Esophagus muscularis mucosa (tissue), 4 donors: Measurements from ENCODE around the gene CDADC1. TPM values are rescaled to one million over a fixed set of nuclear protein-coding genes. Genes with fewer than 3 reads are reported as not detected.

Experiments used
- DNase-seq: peaks from one replicate; pipeline ENCODE4 v3.0.0-alpha.2; 2017; ENCODE audit errors: extremely low spot score
- H3K27ac ChIP-seq, 4 donors: fragments of 200-600 bp; sonication (generic); replicated peaks in 1 of 4; 1 replicate in 3 of 4; 2 replicates in 1 of 4; pipeline ENCODE4 v1.5.1; 2016 to 2019; ENCODE audit warnings: mild to moderate bottlenecking in 1 of 4
- H3K27me3 ChIP-seq, 4 donors: fragments of 200-600 bp; sonication (generic); one replicate each; pipeline versions ENCODE4 v1.5.1 to v1.6.0; 2016 to 2019
- H3K36me3 ChIP-seq, 4 donors: fragments of 200-600 bp; sonication (generic); one replicate each; pipeline ENCODE4 v1.5.1; 2016 to 2019
- H3K4me1 ChIP-seq, 4 donors: fragments of 200-600 bp; sonication (generic); one replicate each; pipeline ENCODE4 v1.5.1; 2016 to 2019
- H3K4me3 ChIP-seq, 4 donors: fragments of 200-600 bp; sonication (generic); 1 replicate in 2 of 4; 2 replicates in 2 of 4; pipeline ENCODE4 v1.5.1; 2016 to 2019; ENCODE audit warnings: mild to moderate bottlenecking in 4 of 4, moderate library complexity in 1 of 4
- H3K9me3 ChIP-seq, 4 donors: fragments of 200-600 bp; sonication (generic); 1 replicate in 3 of 4; 2 replicates in 1 of 4; pipeline ENCODE4 v1.5.1; 2016 to 2019
- CTCF ChIP-seq, 3 experiments: fragments of 200-600 bp in 2 of 3; fragments of 450-650 bp in 1 of 3; sonication (generic) in 2 of 3; IDR thresholded peaks; one replicate each; pipeline ENCODE4 v1.5.1; 2017 to 2019; ENCODE audit warnings: antibody characterized with exemption in 3 of 3, mild to moderate bottlenecking in 2 of 3, moderate library complexity in 1 of 3
- EP300 ChIP-seq: sonication (generic); formaldehyde crosslinking; IDR thresholded peaks from one replicate; pipeline ENCODE4 v1.6.1; 2017; ENCODE audit warnings: antibody characterized with exemption
- POLR2A ChIP-seq: fragments of 450-650 bp; IDR thresholded peaks from one replicate; pipeline ENCODE4 v1.6.1; 2017; ENCODE audit warnings: antibody characterized with exemption, moderate library complexity, mild to moderate bottlenecking, low read depth
- POLR2AphosphoS5 ChIP-seq, 2 donors: sonication (generic); formaldehyde crosslinking; IDR thresholded peaks; one replicate each; pipeline ENCODE4 v1.6.1; 2017; ENCODE audit warnings: antibody characterized with exemption in 2 of 2
- WGBS: methylation state at CpG from one replicate; pipeline ENCODE4 v1.1.5; 2018; 5-methylcytosine and 5-hydroxymethylcytosine counted together
- intact Hi-C: fragments of 100-400 bp; cut with DNase I; formaldehyde crosslinking; loops from one replicate; pipeline ENCODE4 v1.15.1; 2023
- total RNA-seq, 4 donors: library from RNA; depleted of rRNA; stranded (reverse); fragments of >200 nt; gene quantifications; one replicate each; pipeline versions ENCODE4 v1.1.0 to v1.2.1, GENCODE V29; 2016

Gene CDADC1
- total RNA-seq, 4 donors from 2014 or later: 6.2 to 7.5 (median 6.5) TPM

DNA sequence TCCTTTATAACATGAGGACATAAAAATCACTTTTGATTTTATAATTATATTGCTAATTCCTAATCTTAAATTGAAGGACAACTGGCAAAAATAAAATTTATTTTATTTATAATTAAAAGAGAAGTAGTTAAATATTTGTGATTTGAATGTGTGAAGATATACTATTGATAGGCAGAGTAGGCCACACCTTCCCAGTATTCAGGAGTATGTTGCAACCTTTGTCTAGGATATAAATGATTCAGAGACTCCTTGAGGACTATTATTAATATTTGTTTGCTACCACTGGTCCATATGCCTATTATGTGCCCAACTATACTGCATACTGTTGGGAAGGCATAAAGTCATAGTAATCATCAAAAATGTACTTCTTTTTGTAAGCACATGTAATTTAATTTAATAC lies 94.2 kb downstream of the CDADC1 start:
- no peaks in the 10 kb centered on the region for H3K27me3 ChIP-seq
- H3K27ac ChIP-seq: no peak overlapping the region
- peaks cover 0 to 47% (median 10%) of the 10 kb centered on the region in 4 donors for H3K36me3 ChIP-seq
- no peaks in the 10 kb centered on the region for H3K9me3 ChIP-seq
- H3K4me1 ChIP-seq: peaks cover 0 to 3% (median 0%) of the 10 kb centered on the region in 4 donors
- no peak overlapping the region for H3K4me3 ChIP-seq
- TF ChIP-seq POLR2A (no peak), CTCF (IDR thresholded peaks at IDR 0.05) (no peak), POLR2AphosphoS5 (IDR thresholded peaks at IDR 0.05) (no peak), EP300 (no peak)
- intact Hi-C loops: no loop called here
- no peak for DNase-seq

DNA sequence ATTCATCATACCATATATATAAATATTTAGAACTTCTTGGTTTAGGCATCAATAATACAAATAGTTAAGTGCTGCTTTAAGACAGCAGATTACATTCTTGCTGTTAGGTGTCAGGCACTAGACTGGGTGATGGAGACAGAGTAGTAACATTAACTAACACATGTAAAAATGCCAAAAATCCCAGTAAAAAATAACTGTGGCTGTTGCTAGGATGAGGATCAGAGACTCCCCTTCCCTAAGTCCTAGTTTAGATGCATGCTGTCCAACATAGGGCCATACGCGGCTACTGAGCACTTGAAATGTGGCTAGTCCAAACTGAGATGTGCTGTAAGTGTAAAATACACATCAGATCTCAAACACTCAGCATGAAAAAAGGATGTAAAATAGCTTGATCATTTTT lies 94.7 kb downstream of the CDADC1 start:
- H3K27me3 ChIP-seq: no peaks in the 10 kb centered on the region
- H3K4me3 ChIP-seq: no peak overlapping the region
- intact Hi-C loops: no loop called here
- H3K4me1 ChIP-seq: peaks cover 0 to 3% (median 0%) of the 10 kb centered on the region in 4 donors
- 90% methylated on average over 2 of the region's 2 CpGs for WGBS
- H3K9me3 ChIP-seq: no peaks in the 10 kb centered on the region
- H3K27ac ChIP-seq: no peak overlapping the region
- no peak for DNase-seq
- peaks cover 0 to 43% (median 10%) of the 10 kb centered on the region in 4 donors for H3K36me3 ChIP-seq
- TF ChIP-seq POLR2AphosphoS5 (IDR thresholded peaks at IDR 0.05): no peak
- TF ChIP-seq CTCF (IDR thresholded peaks at IDR 0.05): no peak
- no peak for TF ChIP-seq POLR2A
- TF ChIP-seq EP300: no peak

Other genes with a start within 250 kb of the CDADC1 start
- under 1 TPM in 1 of 4 donors, not detected in 3; 0.34 TPM for gene MLNR, start 27.6 kb upstream of the CDADC1 start, total RNA-seq
- 100 to 1,000 TPM in 1 of 4 donors, 10 to 100 TPM in 3; 75.4 to 119 (median 81.8) TPM for gene CAB39L, start 196.1 kb downstream of the CDADC1 start, total RNA-seq
- 10 to 100 TPM in 1 of 4 donors, 1 to 10 TPM in 3; 8.4 to 13.3 (median 9.3) TPM for gene SETDB2, start 196.3 kb downstream of the CDADC1 start, total RNA-seq
- gene PHF11, start 248.0 kb downstream of the CDADC1 start, total RNA-seq: 10 to 100 TPM; 27.5 to 54.0 (median 31.2) TPM